Measurements from ENCODE around the gene ZKSCAN5. TPM values are rescaled to one million over a fixed set of nuclear protein-coding genes. Genes with fewer than 3 reads are reported as not detected.

Gene ZKSCAN5
- total and polyA plus RNA-seq, 2 donors (not counting 3 experiments of a cell fraction or from before 2014, with no cell fraction given) = 4.3 to 9.7 TPM

GRCh38 chr7:99557196-99557607 lies 52.7 kb downstream of the ZKSCAN5 start:
- Histone ChIP-seq H3K27ac (ENCODE audit: insufficient read depth, low read depth, low read length) (no peak overlapping the region), H3K9ac (replicated peaks; ENCODE audit: extremely low read depth, insufficient read depth, low read length) (no peak overlapping the region), H3K36me3 (ENCODE audit: control insufficient read depth in 2 of 2, extremely low read depth in 1 of 2, insufficient read depth in 2 of 2, low read length in 2 of 2) (peaks cover 4 to 10% of the 10 kb centered on the region in 2 experiments), H4K20me1 (replicated peaks; ENCODE audit: control insufficient read depth, extremely low read depth, insufficient read depth, low read length) (no peaks in the 10 kb centered on the region), H3K27me3 (ENCODE audit: control insufficient read depth in 2 of 2, insufficient read depth in 2 of 2, low read length in 2 of 2) (no peaks in the 10 kb centered on the region), H3K9me3 (replicated peaks; ENCODE audit: control insufficient read depth, insufficient read depth, low read length) (no peaks in the 10 kb centered on the region), H3K4me1 (ENCODE audit: control insufficient read depth, extremely low read depth, insufficient read depth, low read length) (peaks cover 15% of the 10 kb centered on the region), H2AFZ (ENCODE audit: low read depth, low read length) (no peak overlapping the region), H3K4me3 (replicated peaks in 1 of 3; ENCODE audit: insufficient read depth in 1 of 3, low read depth in 1 of 3, low read length in 3 of 3) (no peak overlapping the region), H3K9me1 (replicated peaks; ENCODE audit: control insufficient read depth, extremely low read depth, insufficient read depth, low read length) (no peaks in the 10 kb centered on the region), H3K4me2 (ENCODE audit: insufficient read depth, low read length) (no peak overlapping the region), H3K79me2 (ENCODE audit: control insufficient read depth, insufficient read depth, low read length) (peaks cover 13% of the 10 kb centered on the region)
- CTCF ChIA-PET = no interaction called here
- POLR2A ChIA-PET = no interaction called here
- TF ChIP-seq FOS (IDR thresholded peaks at IDR 0.05; ENCODE audit: borderline replicate concordance, insufficient read depth, low read length) (no peak), MAX (IDR thresholded peaks at IDR 0.05; ENCODE audit: insufficient read depth, insufficient read length) (no peak), GATA2 (IDR thresholded peaks at IDR 0.05; ENCODE audit: insufficient read depth, insufficient read length, low read depth, low read length) (no peak), MYC (IDR thresholded peaks at IDR 0.05; ENCODE audit: low read depth, low read length) (no peak), POLR2A (IDR thresholded peaks at IDR 0.05; ENCODE audit: low read depth, low read length) (no peak), POLR2AphosphoS5 (IDR thresholded peaks at IDR 0.05; ENCODE audit: insufficient read depth, low read depth, low read length) (no peak), JUN (IDR thresholded peaks at IDR 0.05; ENCODE audit: borderline replicate concordance, insufficient read depth, insufficient read length, low read depth) (no peak), EZH2 (IDR thresholded peaks at IDR 0.05; ENCODE audit: borderline replicate concordance, low read depth, low read length, severe bottlenecking) (no peak), CTCF (IDR thresholded peaks at IDR 0.05; ENCODE audit: extremely low read depth in 1 of 2, insufficient read depth in 1 of 2, low read depth in 1 of 2, low read length in 2 of 2) (no peak)
- FAIRE-seq = no peak
- intact Hi-C loops (cut with micrococcal nuclease) (no loop called here), dilution Hi-C loops (cut with MboI; ENCODE audit: extremely low pct_ligation_motif_present, low sequenced_read_pairs) (no loop called here)
- no TSS peak for BruUV-seq (replicated peaks)
- DNase-seq (ENCODE audit: low read depth, low spot score) = no peak

Measured in endothelial cell of umbilical vein (primary cell).